Measurements from ENCODE around the gene SLC40A1. TPM values are rescaled to one million over a fixed set of nuclear protein-coding genes. Genes with fewer than 3 reads are reported as not detected.

SLC40A1 gene
- total and polyA plus RNA-seq, 2 of the 8 experiments (the other 6 are each of a cell fraction or from before 2014, with no cell fraction given): 0.03 TPM; not detected in 1

DNA sequence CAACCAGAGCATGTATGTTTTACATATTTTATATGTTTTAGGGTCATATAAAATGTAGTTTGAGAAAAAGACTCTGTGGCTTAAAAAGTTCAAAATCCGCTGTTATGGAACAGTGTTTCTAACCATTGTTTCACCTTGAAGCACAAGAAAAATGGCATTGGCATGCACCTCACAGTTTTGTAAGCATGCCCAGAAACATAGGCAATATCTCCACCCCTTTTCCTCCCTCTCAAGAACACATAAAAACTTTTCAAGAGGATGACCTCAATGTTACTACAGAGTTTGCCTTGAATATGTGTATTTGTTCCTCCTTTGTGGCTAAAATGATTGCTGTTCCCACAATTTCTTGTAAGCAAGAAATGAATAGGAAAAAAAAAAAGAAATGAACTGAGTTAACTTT lies 29.3 kb upstream of the SLC40A1 start:
- Histone ChIP-seq H3K4me2 (ENCODE audit: insufficient read depth in 1 of 2, low read depth in 2 of 2, low read length in 2 of 2) (no peak overlapping the region), H2BK12ac (ENCODE audit: low read depth, low read length) (no peak overlapping the region), H3K79me1 (ENCODE audit: low read depth, low read length) (no peaks in the 10 kb centered on the region), H3K4me3 (ENCODE audit: extremely low read depth in 1 of 4, insufficient read depth in 2 of 4, low read depth in 3 of 4, low read length in 4 of 4) (no peak overlapping the region), H2BK15ac (ENCODE audit: low read length) (no peak overlapping the region), H2BK20ac (ENCODE audit: low read length) (no peak overlapping the region), H3K4ac (replicated peaks; ENCODE audit: insufficient read length, low read depth, low read length) (no peak overlapping the region), H4K5ac (ENCODE audit: insufficient read length, low read depth, low read length) (no peak overlapping the region), H3K9ac (replicated peaks in 1 of 4; ENCODE audit: extremely low read depth in 1 of 4, low read depth in 3 of 4, low read length in 3 of 4) (no peak overlapping the region), H3K27me3 (replicated peaks in 1 of 4; ENCODE audit: control insufficient read depth in 3 of 4, extremely low read depth in 1 of 4, insufficient read depth in 3 of 4, low read length in 3 of 4) (no peaks in the 10 kb centered on the region), H2AFZ (ENCODE audit: low read length) (no peak overlapping the region), H2AK5ac (ENCODE audit: low read depth, low read length) (no peak overlapping the region), H3K36me3 (ENCODE audit: control insufficient read depth in 2 of 4, insufficient read depth in 4 of 4, low read length in 3 of 4) (no peaks in the 10 kb centered on the region), H3K4me1 (replicated peaks in 1 of 4; ENCODE audit: control insufficient read depth in 3 of 4, insufficient read depth in 4 of 4, low read length in 3 of 4) (no peaks in the 10 kb centered on the region), H4K20me1 (replicated peaks in 1 of 2; ENCODE audit: control insufficient read depth in 1 of 2, insufficient read depth in 2 of 2, low read length in 2 of 2) (no peaks in the 10 kb centered on the region), H3K23ac (ENCODE audit: insufficient read length) (no peak overlapping the region), H2BK120ac (replicated peaks; ENCODE audit: low read depth, low read length) (no peak overlapping the region), H3K9me3 (ENCODE audit: insufficient read depth in 2 of 2, low read depth in 1 of 2, low read length in 1 of 2) (no peaks in the 10 kb centered on the region), H3K23me2 (ENCODE audit: low read depth, low read length) (no peaks in the 10 kb centered on the region), H4K91ac (replicated peaks; ENCODE audit: insufficient read length, low read length) (no peak overlapping the region), H3K27ac (ENCODE audit: low read depth, low read length) (no peak overlapping the region), H3K56ac (replicated peaks; ENCODE audit: insufficient read length, low read depth, low read length) (no peak overlapping the region), H4K8ac (ENCODE audit: extremely low read depth, insufficient read depth, low read length) (no peak overlapping the region), H3K79me2 (ENCODE audit: control insufficient read depth in 1 of 2, insufficient read depth in 2 of 2, low read length in 2 of 2) (no peaks in the 10 kb centered on the region), H3K18ac (ENCODE audit: extremely low read depth, low read length) (no peak overlapping the region), H3K14ac (ENCODE audit: insufficient read length) (no peak overlapping the region), H2BK5ac (ENCODE audit: low read depth, low read length) (no peak overlapping the region)
- 95% methylated on average over 1 of the region's 1 CpG; no CpG with 5 or more reads in 1 of the 2 experiments for WGBS, 2 experiments (ENCODE audit: extremely low coverage in 1 of 2, insufficient coverage in 1 of 2, insufficient read length in 1 of 2, insufficient replicate concordance in 2 of 2, low coverage in 1 of 2, low lambda C conversion rate in 2 of 2, missing lambda C conversion rate in 1 of 2)
- FAIRE-seq: no peak
- CTCF ChIA-PET (ENCODE audit: partially characterized antibody): interaction anchor here (0.9 kb wide), 1 partner anchor 24 kb away, joined by 3 read pairs; no protein-coding TSS in a partner anchor
- POLR2A ChIA-PET (ENCODE audit: partially characterized antibody): no interaction called here
- no peak for DNase-seq (ENCODE audit: low read depth in 1 of 2, low spot score in 2 of 2)
- TF ChIP-seq TBP (IDR thresholded peaks at IDR 0.05; ENCODE audit: low read depth, low read length) (no peak), CBX8 (IDR thresholded peaks at IDR 0.05; ENCODE audit: borderline replicate concordance, low read depth, low read length) (no peak), SP4 (IDR thresholded peaks at IDR 0.05; ENCODE audit: low read length) (no peak), TEAD4 (IDR thresholded peaks at IDR 0.05; ENCODE audit: low read depth, low read length) (no peak), SUZ12 (IDR thresholded peaks at IDR 0.05; ENCODE audit: low read length) (no peak), TCF12 (IDR thresholded peaks at IDR 0.05; ENCODE audit: low read depth, low read length) (no peak), JUN (IDR thresholded peaks at IDR 0.05; ENCODE audit: low read depth, low read length) (no peak), EGR1 (IDR thresholded peaks at IDR 0.05; ENCODE audit: borderline replicate concordance, low read depth, low read length) (no peak), ZNF274 (IDR thresholded peaks at IDR 0.05; ENCODE audit: borderline replicate concordance, extremely low read depth, low read length) (no peak), EP300 (IDR thresholded peaks at IDR 0.05; ENCODE audit: borderline replicate concordance in 1 of 2, low read depth in 2 of 2, low read length in 2 of 2) (no peak)
- TF ChIP-seq, protein P1, sequence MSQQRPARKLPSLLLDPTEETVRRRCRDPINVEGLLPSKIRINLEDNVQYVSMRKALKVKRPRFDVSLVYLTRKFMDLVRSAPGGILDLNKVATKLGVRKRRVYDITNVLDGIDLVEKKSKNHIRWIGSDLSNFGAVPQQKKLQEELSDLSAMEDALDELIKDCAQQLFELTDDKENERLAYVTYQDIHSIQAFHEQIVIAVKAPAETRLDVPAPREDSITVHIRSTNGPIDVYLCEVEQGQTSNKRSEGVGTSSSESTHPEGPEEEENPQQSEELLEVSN (IDR thresholded peaks at IDR 0.05): no peak
- TF ChIP-seq, protein P2, sequence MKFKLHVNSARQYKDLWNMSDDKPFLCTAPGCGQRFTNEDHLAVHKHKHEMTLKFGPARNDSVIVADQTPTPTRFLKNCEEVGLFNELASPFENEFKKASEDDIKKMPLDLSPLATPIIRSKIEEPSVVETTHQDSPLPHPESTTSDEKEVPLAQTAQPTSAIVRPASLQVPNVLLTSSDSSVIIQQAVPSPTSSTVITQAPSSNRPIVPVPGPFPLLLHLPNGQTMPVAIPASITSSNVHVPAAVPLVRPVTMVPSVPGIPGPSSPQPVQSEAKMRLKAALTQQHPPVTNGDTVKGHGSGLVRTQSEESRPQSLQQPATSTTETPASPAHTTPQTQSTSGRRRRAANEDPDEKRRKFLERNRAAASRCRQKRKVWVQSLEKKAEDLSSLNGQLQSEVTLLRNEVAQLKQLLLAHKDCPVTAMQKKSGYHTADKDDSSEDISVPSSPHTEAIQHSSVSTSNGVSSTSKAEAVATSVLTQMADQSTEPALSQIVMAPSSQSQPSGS (IDR thresholded peaks at IDR 0.05; ENCODE audit: low read length): no peak

Data from H1 (cell line).